Measurements from ENCODE around the gene CORO7.

The CORO7 gene

DNA sequence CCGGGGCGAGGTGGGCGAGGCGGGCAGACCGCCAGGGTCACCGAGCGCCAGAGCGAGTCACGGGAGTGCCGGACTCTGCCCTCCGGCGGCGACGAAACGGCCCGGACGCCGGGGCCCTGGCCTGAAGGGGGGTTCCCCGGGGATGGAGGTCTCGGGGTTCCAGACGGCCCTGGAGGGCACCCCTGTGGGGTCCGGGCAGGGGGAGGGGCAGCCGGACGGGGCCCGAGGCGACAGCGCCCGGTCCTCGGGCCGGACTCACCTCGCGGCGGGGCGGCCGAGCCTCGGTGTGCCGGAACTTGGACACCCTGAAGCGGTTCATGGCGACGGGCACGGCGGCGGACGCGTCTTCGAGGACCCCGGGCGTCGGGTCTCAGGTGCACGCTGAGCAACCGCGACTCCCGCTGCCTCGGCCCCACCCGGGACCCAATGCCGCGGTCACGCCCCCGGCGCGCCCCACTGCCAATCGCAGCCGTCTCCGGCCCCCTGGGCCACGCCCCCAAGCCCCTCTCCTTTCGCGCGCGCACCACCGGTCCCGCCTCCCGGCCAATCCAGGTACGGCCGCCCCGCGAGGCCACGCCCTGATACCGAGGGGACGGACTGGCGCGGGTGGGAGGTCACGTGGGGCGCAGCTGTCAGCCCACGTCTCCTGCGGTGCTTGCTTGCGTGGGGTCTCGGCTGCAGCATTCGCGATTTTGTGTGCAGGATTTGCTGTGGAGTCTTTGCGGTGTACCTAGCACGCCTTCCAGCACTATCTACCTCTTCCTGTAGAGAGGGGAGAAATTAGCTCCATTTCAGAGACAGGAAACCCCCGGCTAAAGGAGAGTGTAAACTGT is at the start of gene CORO7:
Gene CORO7 (minus strand): TSS at position 397 of the 833 bp plus-strand sequence. CDS start 78 bp downstream, at position 319.
- peak; percentile 99 for DNase-seq

DNA sequence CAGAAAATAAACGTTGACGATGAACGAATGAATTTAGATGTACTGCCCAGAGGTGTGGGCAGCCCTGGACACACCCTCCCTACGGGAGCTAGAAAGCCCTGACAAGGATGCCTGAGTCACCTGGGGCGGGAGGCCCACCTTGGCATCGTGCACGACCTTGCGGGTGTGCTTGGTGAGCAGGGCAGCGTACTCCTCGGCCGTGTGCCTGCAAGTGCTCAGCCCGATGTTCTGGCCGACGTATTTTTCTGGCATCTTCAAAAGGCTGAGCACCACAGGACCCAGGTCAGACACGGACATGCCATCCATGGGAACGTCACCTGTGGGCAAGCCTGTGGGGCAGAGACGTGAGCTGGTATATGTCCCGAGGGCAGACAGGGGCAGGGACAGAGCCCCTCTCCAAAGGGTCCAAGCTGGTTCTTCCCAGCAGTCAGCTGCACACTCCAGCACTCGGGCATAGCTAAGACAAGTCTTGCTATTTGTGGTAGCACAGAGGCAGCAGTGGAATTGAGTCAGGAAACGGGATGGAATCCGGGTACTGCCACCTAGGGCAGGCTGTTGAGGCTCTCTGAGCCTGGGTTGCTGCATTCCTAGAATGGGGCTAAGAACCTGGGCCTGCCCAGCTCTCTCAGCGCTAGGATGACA is 47.2 kb upstream of the CORO7 start:
- DNase-seq = no peak

DNA sequence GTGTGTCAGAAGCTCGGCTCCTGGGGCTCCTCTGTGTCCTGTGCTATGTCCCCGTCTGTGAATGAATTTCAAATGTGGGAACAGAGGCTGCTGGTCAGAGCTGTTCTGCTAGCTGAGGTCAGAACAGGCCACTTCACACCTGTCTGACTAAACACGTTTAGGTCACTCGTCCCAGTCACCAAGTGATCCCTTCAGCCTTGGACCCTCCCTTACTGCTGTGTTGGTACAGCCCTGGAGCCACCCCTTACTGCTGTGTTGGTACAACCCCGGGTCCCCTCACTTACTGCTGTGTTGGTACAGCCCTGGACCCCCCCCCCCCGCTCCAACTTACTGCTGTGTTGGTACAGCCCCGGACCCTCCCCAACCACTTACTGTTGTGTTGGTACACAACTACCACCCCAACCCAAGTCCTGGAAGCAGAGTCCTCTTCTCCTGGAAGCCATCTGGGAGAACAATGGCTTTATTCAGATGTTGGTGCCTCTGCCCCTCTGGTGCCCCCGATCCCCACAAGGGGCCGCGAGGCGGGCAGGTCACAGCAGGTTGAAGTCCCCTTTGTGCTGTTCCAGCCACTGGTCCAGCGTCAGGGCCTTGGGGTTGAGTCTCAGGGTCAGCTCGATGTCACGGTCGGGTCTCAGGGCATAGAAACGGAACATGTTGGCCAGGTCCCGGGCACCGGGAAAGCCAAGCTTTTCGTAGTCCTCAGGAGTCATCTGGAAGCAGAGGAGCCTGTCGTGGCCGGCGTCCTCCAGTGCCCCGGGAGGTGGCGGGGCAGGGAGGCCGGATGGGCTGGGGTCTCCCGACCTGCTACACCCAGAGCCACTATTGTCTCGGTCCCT is 45.1 kb upstream of the CORO7 start:
- DNase-seq = peak; percentile 15

DNA sequence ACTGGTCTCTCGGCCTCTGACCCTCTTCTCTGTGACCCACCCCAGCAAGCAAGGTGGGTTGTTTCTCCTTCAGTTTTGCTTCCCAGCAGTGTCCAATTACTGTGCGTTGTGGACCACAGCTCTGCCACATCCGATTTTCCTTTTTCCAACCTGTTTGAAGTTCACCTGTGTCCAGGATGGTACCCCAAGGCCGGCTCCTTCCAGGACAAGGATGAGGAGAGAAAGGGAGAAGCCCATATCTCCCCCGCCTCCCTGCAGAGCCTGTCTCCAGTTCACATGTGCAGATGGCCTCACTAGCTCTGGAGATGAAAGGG is 44.5 kb upstream of the CORO7 start:
- no peak for DNase-seq

DNA sequence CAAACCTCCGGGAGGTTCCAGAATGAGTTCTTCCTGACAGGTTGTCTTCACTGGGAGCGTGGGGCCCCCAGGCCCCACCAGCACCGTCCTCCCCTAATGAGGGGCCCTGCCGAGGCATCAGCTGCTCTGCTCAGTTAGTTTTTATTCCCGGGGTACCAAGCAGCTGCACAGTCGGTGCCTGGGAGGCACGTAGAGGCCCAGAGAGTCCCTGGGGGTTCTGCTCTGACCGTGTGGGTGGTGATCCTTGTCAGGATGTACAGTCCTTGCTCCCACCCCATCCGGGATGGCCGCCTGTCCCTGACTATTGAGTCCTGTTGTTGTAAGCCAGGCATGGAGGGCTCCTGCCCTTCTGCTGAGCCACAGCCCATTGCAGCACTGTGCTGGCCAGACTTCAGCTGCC is 39.6 kb upstream of the CORO7 start:
- DNase-seq = no peak

DNA sequence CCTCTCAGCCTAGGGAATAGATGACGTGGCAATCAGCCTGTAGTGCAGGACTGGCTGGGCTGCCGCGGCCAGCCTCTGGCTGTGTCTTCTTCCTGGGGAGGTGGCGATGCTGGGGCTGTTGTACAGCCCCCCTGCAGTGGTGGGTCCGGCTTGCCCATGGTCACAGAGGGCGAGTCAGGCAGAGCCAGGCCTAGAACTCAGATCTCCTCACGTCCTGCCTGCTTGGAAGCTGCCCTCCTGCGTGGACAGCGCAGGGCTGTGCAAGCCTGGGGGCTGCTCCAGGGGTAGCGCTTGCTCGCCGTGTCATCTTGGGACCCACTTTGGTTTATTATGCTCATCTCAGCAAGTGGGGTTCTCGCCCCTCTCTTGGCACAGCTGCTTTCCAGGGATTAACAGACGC is 38.7 kb upstream of the CORO7 start:
- no peak for DNase-seq

DNA sequence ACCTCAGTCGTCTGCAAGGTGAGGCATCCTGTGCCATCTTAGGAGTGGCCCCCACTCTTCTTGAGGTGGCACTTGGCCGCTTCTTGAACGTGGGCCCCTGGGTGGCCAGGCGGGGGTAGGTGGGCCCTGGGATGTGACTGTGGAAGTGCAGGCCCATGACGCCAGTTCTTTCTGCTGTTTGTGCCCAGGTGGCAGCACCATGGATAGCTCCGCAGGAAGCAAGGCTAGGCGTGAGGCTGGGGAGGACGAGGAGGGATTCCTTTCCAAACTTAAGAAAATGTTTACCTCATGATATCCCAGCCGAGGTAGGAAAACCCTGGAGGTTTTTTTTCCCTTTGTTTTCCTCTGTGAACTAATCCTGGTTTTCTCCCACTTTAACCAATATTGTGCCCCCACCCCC is 38.2 kb upstream of the CORO7 start:
- no peak for DNase-seq

DNA sequence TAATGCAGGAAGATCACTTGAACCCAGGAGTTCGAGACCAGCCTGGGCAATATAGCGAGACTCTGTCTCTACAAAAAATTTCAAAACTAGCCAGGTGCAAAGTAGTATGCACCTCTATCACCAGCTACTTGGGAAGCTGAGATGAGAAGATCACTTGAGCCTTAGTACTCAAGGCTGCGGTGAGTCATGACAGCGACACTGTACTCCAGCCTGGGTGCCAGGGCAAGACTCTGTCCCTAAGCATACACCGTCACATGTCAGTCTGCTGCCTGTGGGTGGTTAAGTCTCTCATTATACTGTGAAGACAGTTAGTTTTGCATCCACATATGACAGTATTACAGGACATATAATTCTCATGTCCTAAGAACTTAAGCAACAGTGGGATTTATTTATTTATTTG is 36.3 kb upstream of the CORO7 start:
- no peak for DNase-seq

DNA sequence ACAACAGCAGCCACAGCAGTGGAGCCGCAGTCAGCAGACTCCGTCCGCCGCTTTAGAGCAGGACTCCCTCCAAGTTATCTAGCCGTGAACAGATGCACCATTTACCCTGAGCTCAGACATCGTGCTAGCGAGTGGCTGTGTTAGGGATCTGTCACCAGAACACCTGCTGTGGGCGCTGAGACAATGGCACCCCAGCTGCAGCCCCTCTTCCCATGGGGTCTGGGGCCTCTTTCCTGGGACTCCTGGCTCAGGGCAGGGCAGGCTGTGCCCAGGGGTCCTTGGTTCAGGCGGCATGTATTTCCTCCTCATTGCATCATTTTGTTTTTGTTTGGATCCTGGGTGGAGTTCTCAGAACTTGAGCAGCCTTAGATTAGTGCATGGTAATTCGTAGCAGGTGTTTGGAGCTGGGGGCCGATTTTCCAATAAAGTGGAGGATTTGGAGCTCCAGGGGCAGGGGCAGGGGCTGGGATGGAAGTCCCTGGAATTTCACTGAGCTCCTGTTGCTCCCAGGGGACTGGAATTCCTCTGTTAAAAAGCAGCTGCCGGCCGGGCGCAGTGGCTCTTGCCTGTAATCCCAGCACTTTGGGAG is 34.6 kb upstream of the CORO7 start:
- no peak for DNase-seq

DNA sequence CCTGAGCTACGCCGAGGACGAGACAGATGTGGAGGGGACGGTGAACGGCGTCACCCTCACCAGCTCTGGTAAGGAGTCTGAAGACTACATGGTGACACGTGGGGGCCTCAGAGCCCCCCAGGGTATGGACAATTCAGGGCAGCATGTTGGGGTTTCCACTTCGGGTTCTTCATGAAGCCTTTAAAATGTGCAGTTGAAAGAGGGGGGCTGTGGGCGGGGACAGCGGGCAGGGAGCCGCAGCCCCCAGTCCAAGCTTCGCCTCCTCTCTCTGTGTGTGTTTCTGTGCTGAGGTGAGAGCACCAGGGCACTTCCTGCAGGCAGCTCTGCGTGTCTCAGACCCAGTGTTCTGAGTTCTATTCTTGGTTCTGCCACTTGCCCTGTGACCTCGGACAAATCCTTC is 34.0 kb upstream of the CORO7 start:
- DNase-seq = no peak

DNA sequence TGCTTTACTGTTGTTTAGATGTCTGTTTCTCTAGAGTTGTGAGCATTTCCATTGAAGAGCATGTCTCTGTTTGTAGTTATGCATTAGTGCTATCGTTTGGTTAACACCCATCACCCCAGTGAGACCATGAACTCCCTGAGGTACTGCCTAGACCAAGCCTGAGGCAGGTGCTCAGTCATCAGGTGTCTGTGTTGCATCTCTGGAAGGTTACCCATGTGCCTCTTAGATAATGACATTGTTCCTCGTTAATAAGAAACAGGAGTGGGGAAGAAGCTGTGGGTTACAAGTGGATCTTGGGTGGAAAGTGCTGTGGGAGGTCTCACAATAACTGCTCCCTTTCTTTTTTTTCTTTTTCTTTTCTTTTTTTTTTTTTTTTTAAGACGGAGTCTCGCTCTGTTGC is 27.6 kb upstream of the CORO7 start:
- no peak for DNase-seq

DNA sequence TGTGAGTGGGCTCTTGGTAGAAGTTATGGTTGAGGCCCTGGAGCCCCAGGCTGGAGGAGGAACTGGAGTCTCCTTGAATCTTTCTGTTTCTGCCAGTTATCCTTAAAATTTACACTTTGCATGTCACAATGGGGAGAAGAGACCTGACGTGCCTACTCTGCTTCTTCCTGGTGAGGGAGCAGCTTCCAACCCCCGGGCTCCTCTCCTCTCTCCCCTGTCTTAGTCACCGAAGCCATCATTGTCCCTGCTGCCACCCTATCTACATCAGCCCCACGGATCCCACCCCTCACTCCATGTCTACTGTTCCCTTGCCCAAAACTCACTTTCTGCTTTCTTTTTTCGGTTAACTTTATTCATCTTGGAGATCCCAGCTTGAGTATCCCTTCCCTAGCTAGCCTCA is 26.9 kb upstream of the CORO7 start:
- DNase-seq = no peak

DNA sequence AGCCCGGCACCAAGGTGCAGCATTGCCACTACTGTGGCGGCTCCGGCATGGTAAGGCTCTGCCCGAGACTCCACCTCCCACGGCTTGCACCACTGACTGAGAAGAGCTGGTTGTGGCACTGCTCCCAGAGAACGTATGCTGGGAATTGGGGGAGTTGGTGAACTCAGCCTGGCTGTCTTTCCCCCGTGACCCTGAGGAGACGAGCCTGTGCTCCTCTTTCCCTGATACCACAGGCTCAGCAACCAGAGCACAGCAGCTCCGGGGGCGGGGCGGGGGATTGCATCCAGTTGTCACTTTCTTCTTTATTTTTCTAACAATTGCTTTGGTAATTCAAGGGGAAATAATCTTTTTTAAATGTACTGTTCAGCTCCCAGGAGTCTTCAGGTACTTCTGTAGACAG is 26.0 kb upstream of the CORO7 start:
- no peak for DNase-seq

DNA sequence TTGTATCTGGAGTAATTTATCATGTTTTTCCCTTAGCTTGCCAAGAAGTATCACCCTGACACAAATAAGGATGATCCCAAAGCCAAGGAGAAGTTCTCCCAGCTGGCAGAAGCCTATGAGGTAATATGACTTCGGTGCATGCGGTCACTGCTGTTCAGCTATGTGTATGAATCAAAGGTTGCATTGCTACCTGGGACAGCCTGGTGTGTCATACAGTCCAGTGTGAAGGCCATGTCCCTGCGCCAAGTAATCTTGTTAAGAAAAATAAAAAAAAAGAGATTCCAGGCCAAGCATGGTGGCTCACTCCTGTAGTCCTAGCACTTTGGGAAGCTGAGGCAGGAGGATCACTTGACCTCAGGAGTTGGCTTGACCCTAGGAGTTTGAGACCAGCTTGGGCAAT is 21.0 kb upstream of the CORO7 start:
- DNase-seq = no peak

DNA sequence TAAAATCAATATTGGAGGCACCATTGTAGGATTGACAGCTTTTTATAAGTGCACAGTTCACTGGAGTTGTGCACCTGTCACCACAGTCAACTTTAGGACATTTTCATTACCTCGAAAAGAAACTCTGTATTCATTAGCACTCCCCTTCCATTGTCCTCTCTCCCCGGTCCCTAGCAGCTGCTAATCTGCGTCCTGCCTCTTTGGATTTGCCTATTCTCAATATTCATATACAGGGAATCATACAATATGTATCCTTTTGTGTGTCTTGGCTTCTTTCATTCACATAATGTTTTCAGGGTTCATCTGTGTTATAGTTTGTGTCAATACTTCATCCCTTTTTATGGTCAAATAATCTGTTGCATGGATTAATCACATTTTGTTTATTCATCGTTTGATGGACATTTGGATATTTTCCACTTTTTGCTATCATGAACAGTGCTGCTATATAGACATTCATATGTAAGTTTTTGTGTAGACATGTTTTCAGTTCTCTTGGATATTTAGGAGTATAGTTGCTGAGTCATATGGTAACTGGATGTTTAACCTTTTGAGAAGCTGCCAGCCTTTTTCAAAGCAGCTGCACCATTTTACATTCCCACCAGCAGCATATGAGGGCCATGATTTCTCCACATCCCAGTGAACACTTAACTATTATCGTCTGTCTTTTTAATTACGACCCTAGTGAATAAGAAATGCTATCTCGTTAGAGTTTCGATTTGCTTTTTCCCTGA is 19.1 kb upstream of the CORO7 start:
- DNase-seq = no peak

DNA sequence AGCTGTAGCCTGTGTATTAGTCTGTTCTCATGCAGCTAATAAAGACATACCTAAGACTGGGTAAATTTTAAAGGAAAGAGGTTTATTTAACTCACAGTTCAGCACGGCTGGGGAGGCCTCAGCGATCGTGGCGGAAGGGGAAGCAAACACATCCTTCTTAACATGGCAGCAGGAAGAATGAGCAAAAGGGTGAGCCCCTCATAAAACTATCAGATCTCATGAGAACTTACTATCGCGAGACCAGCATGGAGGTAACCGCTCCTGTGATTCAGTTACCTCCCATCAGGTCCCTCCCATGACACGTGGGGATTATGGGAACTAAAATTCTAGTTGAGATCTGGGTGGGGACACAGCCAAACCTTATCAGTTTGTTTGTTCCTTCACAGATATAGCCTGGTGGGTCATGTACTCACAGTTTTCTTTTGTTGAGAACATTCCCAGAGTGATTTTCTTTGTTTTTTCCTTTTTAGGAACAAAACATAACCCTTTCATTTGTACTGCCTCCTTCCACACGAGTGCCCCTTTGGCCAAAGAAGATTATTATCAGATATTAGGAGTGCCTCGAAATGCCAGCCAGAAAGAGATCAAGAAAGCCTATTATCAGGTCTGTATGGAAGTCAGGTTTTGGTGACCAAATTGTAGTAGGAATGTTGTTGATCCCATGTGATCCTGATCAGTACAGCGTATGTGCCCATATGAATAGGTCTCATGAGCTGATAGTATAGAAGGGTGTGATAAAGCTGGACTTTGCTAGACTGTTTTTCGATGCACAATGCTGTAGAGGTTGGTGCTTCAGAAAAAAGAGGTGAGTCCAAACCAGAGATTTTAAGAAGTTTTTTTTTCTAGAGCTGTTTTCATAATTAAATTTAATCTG is 17.8 kb upstream of the CORO7 start:
- no peak for DNase-seq

DNA sequence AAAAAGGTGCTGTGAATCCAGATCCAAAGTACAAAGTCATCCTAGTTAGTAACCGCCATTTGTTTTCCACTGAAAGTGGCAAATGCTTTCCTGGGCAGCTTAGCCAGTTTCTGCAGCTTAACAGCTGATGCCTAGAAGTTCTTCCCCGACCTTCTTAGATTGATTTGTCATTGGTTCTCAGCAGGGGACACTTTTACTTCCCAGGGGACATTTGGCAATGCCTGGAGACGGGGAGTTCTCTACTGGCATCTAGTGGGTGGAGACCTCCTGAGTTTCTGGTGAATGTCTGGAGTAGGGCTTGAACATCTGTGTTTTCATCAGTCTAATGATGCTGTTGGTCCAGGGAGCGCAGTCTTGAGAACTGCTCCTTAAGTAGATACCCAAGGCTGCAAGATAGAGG is 16.8 kb upstream of the CORO7 start:
- DNase-seq = no peak

DNA sequence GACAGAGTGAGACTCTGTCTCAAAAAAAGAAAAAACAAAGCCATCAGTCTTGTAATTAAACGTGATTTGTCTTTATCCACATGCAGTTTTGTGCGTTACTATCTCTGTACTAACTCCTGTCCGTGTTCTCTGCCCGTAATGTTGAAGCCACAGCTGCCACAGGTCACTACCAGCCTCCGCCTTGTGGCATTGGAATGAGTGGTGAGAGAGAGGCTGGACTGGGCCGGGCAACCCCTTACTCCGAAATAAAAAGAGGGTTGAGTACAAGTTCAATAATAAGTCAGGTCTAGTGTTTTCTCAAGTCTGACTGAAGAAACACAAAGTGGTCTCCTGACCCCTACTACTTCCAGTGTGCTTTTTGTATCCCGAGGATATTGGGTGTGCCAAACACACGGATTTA is 14.6 kb upstream of the CORO7 start:
- DNase-seq = no peak

DNA sequence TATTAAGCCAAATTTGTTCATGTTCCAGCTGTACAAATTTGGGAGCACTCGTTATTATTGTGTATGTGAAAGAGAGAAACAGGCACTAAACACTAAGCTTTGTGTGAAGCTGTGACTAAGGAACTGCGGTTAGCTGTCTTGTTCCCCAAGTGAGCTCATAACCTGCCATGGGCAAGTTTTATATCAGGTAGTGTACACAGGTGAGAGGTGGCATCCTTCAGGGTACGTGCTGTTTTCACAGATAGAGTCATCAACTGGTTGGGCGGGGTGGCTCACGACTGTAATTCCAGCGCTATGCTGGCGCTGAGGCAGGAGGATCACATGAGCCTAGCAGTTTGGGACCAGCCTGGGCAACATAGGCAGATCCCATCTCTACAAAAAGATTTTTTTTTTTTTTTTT is 12.1 kb upstream of the CORO7 start:
- no peak for DNase-seq

DNA sequence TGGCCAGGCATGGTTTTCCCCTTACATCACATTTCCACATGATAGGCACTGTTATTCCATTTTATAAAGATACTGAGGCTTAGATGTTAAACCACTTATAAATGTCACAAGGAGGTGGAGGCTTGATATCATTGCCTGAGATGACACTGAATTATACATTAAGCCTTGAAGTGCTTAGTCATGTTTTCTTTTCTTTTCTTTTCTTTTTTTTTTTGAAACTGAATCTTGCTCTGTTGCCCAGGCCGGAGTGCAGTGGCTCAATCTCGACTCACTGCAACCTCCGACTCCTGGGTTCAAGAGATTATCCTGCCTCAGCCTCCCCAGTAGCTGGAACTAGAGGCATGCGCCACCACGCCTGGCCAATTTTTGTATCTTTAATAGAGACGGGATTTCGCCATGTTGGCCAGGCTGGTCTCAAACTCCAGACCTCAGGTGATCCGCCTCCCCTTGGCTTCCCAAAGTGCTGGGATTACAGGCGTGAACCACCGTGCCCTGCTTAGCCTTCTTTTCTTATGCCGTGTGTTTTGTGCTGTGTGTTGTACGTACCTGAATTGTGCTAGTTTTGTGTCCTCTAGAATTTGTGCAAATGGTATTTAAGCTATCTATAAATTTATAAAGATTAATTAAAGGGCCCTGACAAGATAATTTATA is 10.5 kb upstream of the CORO7 start:
- no peak for DNase-seq

DNA sequence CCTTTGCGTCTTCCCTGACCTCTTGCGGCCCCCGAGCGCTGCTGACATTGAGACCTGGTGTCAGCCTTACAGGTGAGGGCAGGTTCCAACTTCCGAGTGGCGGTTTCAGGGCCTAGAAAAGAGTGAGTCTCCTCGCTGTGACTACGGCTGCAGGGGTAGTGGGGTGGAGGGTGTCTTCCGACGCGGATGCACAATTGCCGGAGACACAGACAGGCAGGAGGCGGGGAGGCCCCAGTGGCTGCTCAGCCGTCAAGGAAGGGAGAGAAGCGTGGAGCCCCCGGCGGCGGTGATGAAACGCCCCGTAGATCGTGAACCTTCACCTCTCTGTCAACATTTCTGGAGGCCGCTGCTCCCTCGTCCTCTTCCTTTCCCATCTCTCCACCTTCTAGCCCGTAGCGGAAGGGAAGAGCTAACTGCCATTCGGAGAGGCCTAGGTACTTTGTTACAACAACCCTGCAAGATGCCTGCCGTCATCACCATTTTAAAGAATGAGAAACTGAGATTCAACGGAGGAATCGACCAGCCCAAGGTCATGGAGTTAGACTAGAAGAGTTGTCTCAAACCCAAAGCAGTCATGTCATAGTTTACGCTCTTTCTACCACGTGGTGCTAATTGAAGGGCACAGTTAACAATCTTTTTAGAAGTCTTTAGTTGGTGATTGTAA is 9.8 kb upstream of the CORO7 start:
- DNase-seq = no peak

All from stimulated activated CD4-positive, alpha-beta T cell treated with anti-CD3 and anti-CD28 coated beads, Interleukin-15, amount 100 ng/mL, for 24 hours (primary cell).